GM18505 (cell line): ENCODE measurements around the gene ASCC1.

Experiments
- ATAC-seq: cut with Tn5 transposase; IDR thresholded peaks from one replicate; pipeline ENCODE4 v1.9.1; 2021; ENCODE audit not compliant: unreplicated experiment
- POLR2A ChIP-seq: IDR thresholded peaks from 4 replicates; pipeline ENCODE4 v1.6.1; 2011; ENCODE audit warnings: borderline replicate concordance; ENCODE audit not compliant: insufficient read depth, insufficient read length; ENCODE audit errors: extremely low read depth

ASCC1 gene

GRCh38 chr10:72254813-72255568, 38.9 kb upstream of the ASCC1 start:
- no peak for TF ChIP-seq POLR2A
- no peak for ATAC-seq

- ATAC-seq, result no peak
- no peak for TF ChIP-seq POLR2A
These were observed 37.5 kb upstream of the ASCC1 start for GRCh38 chr10:72253578-72253977.

DNA sequence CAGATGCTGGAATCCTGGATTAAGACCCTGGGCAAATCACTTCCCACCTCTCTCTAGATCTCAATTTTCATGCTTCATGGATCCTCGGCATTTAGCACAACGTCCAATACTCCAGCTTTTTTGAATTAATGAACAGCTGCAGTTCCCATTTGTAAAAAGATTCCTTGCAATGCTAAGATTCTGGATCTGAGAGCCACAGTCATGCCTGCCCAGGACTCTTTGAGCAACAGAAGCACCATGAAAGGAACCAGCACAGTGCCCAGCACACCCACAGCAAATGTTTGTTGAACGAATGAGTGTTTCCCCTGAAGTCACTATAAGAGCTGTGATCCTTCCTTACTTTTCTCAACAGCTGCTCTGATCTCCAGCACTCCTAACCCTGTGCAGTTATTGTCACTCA, 36.9 kb upstream of the ASCC1 start:
- TF ChIP-seq POLR2A, result no peak
- ATAC-seq, result no peak

GRCh38 chr10:72251635-72252034, 35.6 kb upstream of the ASCC1 start:
- TF ChIP-seq POLR2A, result no peak
- no peak for ATAC-seq

- no peak for ATAC-seq
- no peak for TF ChIP-seq POLR2A
These were observed 34.6 kb upstream of the ASCC1 start for GRCh38 chr10:72250666-72251065.

DNA sequence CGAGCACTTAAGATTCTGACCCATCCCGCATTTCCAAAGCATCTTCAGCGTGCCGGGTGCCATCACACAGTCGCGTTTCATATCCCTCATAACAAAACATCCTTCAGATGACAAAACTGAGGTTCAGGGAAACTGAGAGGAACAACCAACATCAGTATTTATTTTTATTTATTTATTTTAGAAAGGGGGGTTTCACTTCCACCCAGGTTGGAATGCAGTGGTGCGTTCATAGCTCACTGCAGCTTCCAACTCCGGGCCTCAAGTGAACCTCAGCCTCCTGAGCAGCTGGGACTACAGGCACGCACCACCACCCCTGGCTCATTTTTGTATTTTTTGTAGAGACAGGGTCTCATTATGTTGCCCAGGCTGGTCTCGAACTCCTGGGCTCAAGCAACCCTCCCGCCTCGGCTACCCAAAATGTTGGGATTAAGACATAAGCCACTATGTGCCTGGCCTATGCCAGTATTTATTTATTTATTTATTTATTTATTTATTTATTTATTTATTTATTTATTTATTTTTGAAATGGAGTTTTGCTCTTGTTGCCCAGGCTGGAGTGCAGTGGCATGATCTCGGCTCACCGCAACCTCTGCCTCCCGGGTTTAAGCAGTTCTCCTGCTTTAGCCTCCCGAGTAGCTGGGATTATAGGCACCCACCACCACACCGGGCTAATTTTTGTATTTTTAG, 33.2 kb upstream of the ASCC1 start:
- peak; percentile 21 for ATAC-seq

- TF ChIP-seq POLR2A, result peak; percentile 91
- peak; percentile 80 for ATAC-seq
These were observed 32.5 kb upstream of the ASCC1 start for GRCh38 chr10:72248468-72249151.

DNA sequence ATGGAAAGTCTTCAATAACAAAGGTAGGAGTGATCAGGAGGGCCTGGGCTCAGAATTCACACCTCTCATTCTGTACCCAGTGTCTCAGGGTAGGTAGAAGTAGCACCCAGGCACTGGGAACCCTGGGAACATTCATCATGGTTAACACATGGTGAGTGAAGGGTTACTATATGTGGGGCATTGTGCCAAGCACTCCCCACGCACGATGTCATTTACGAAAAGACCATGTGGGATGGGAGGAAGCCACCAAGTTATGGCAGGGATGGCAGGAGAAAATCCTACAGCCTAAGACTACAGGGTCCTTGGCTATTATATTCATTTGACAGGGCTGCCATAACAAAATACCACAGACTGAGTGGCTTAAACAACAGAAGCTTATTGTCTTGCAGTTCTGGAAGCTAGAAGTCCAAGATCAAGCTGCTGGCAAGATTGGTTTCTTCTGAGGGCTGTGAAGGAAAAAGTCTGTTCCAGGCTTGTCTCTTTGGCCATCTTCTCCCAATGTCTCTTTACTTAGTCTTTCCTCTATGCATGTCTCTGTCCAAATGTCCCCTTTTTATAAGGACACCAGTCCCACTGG, 30.0 kb upstream of the ASCC1 start:
- no peak for TF ChIP-seq POLR2A
- no peak for ATAC-seq

DNA sequence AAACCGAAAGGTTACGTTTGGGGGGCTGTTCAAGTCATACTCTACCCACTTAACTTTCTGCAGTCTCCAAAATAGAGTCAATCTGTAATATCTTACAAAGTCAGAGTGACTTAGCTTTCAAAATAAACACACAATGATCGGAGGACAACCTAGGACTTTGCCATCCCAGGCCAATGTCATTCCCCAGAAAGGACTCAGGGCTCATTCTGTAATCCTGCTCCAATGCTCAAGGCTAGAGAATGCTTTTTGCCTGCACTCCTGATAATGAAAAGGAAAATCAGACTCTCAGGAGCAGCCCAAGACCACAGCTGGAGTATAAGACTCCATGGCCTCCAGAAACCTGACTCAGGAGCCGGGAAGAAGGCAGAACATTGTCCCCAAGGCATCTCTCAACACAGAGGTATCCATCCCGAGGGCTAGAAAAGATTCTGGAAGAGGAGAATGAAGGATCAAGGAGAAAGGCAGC, 28.5 kb upstream of the ASCC1 start:
- no peak for ATAC-seq
- TF ChIP-seq POLR2A, result no peak

DNA sequence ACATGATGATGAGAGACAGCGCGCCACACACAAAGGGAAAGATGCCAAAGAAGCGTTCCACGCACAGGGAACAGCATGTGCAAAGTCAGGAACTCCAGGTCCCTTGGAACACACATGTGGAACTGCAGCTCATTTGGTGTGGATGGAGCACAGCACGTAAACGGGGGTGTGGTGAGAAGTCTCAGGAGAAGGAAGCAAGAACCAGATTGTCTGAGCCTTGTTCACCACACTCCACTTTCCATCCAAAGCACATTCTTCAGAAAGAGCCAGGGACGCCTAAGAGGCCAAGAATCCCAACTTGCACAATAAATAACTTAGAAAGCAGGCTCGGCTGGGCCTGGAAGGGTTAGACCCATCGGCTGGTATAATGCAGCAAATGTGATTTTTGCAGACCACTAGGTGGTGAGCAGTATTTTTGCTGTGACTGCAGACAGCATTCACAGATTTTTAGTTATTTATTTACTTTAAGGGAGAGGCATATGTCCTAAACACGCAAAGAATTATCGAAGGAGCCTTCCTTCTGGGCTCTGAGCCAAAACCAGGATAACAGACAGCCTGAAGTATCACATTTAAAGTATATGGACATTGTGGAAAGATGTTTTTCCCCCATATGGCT, 27.9 kb upstream of the ASCC1 start:
- no peak for ATAC-seq
- no peak for TF ChIP-seq POLR2A

- no peak for TF ChIP-seq POLR2A
These were observed 26.6 kb upstream of the ASCC1 start for GRCh38 chr10:72242675-72243074.

DNA sequence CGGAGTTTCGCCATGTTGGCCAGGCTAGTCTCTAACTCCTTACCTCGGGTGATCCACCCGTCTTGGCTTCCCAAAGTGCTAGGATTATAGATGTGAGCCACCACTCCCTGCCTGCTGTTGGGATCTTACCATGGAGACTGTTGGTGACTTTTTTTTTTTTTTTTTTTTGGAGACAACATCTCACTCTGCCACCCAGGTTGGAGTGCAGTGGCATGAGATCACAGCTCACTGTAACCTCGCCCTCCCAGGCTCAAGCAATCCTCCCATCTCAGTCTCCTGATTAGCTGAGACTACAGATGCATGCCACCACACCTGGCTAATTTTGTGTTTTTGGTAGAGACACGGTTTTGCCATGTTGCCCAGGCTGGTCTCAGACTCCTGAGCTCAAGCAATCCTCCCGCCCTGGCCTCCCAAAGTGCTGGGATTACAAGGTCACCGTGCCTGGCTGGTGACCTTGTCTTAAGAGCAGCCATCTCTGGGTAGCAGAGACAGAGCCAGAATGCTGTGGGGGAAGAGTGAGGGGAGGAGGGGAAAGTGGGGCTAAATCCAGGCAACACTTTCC, 25.7 kb upstream of the ASCC1 start:
- ATAC-seq, result no peak
- no peak for TF ChIP-seq POLR2A

More at GRCh38 chr10:72242675-72243074, 26.6 kb upstream of the ASCC1 start:
- ATAC-seq, result no peak

DNA sequence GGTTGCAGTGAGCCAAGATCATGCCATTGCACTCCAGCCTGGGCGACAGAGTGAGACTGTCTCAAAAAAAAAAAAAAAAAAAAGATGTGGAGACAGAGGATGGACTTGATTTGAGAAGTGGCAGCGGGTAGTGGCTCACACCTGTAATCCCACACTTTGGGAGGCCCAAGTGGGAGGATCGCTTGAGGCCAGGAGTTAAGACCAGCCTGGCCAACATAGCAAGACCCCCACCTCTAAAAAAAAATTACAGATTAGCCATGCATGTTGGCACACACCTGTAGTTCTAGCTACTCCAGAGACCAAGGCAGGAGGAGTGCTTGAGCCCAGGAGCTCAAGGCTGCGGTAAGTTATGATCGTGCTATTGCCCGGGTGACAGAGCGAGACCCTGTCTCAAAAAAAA, 24.3 kb upstream of the ASCC1 start:
- no peak for TF ChIP-seq POLR2A
- no peak for ATAC-seq
